IMR-90 (cell line): ENCODE results near the gene SYT2. TPM values are rescaled to one million over a fixed set of nuclear protein-coding genes. Genes with fewer than 3 reads are reported as not detected.

Experiments used
- ATAC-seq: fragments of 200-7000 bp; cut with Tn5 transposase; 2 replicates; pipeline ENCODE4 v1.9.1; 2020; ENCODE audit warnings: low read depth, mild to moderate bottlenecking, moderate library complexity
- BruUV-seq: library from RNA; stranded (reverse); fragments of 400-500 nt; replicated peaks from 2 replicates; lab custom pipeline; 2021; lab: Mats Ljungman, UMichigan
- CTCF ChIA-PET: fragments of 300-600 bp; formaldehyde crosslinking; extraction: SDS; loops from one replicate; lab custom pipeline; 2021; ENCODE audit warnings: antibody characterized with exemption; lab: Yijun Ruan, JAX
- POLR2A ChIA-PET: fragments of 300-600 bp; sonication (Branson Sonifier 250); formaldehyde crosslinking; loops from one replicate; lab custom pipeline; 2022; ENCODE audit warnings: antibody characterized with exemption; ENCODE audit not compliant: unreplicated experiment; lab: Charles Lee
- DNase-seq: peaks from one replicate; pipeline ENCODE4 v3.0.0; 2013
- H2AFZ ChIP-seq: replicated peaks from 2 replicates; pipeline ENCODE3; 2013; ENCODE audit warnings: low read length, mild to moderate bottlenecking; ENCODE audit not compliant: poor library complexity
- H2AK5ac ChIP-seq: 2 replicates; pipeline ENCODE4 v1.6.1; 2013; ENCODE audit warnings: low read depth, low read length, inconsistent platforms
- H2AK9ac ChIP-seq: replicated peaks from 2 replicates; pipeline ENCODE3; 2013; ENCODE audit warnings: mild to moderate bottlenecking, low read depth, low read length, moderate library complexity; ENCODE audit not compliant: poor library complexity
- H2BK120ac ChIP-seq: 2 replicates; pipeline ENCODE4 v1.6.1; 2013; ENCODE audit warnings: low read depth, low read length, inconsistent platforms
- H2BK15ac ChIP-seq: 3 replicates; pipeline ENCODE4 v1.6.1; 2013; ENCODE audit warnings: low read depth, low read length, inconsistent platforms
- H2BK20ac ChIP-seq: 2 replicates; pipeline ENCODE4 v1.6.1; 2013; ENCODE audit warnings: low read depth, mild to moderate bottlenecking, inconsistent platforms, low read length, moderate library complexity
- H2BK5ac ChIP-seq: 2 replicates; pipeline ENCODE4 v1.6.1; 2013; ENCODE audit warnings: mild to moderate bottlenecking, low read depth, low read length, inconsistent platforms; ENCODE audit not compliant: poor library complexity, severe bottlenecking
- H3K14ac ChIP-seq: replicated peaks from 2 replicates; pipeline ENCODE4 v1.6.1; 2013; ENCODE audit warnings: low read depth, low read length, inconsistent platforms
- H3K18ac ChIP-seq: 2 replicates; pipeline ENCODE4 v1.6.1; 2013; ENCODE audit warnings: low read depth, low read length, control low read depth
- H3K23ac ChIP-seq: 2 replicates; pipeline ENCODE4 v1.6.1; 2013; ENCODE audit warnings: low read depth, low read length, inconsistent platforms
- H3K27ac ChIP-seq: 2 replicates; pipeline ENCODE4 v1.5.1; 2013; ENCODE audit warnings: mild to moderate bottlenecking, control low read depth, low read length; ENCODE audit not compliant: insufficient read depth
- H3K27me3 ChIP-seq: 2 replicates; pipeline ENCODE4 v1.6.1; 2013; ENCODE audit warnings: low read length; ENCODE audit not compliant: control insufficient read depth, insufficient read depth
- H3K36me3 ChIP-seq: 2 replicates; pipeline ENCODE4 v1.6.1; 2013; ENCODE audit warnings: low read length, mixed read lengths; ENCODE audit not compliant: control insufficient read depth, insufficient read depth
- H3K4ac ChIP-seq: 2 replicates; pipeline ENCODE4 v1.6.1; 2013; ENCODE audit warnings: low read depth, low read length, inconsistent platforms
- H3K4me1 ChIP-seq: 2 replicates; pipeline ENCODE4 v1.6.1; 2013; ENCODE audit warnings: low read length, mixed read lengths; ENCODE audit not compliant: control insufficient read depth, insufficient read depth
- H3K4me2 ChIP-seq: 2 replicates; pipeline ENCODE4 v1.6.1; 2013; ENCODE audit warnings: low read depth, mild to moderate bottlenecking, control low read depth, low read length, moderate library complexity
- H3K4me3 ChIP-seq: 2 replicates; pipeline ENCODE4 v1.5.1; 2013; ENCODE audit warnings: low read depth, mild to moderate bottlenecking, control low read depth, low read length, moderate library complexity; ENCODE audit not compliant: insufficient read depth
- H3K56ac ChIP-seq: 2 replicates; pipeline ENCODE4 v1.6.1; 2013; ENCODE audit warnings: low read length, inconsistent platforms; ENCODE audit not compliant: insufficient read depth; ENCODE audit errors: extremely low read depth
- H3K79me1 ChIP-seq, 2 experiments: 2 replicates each; pipeline ENCODE4 v1.6.1; 2013; ENCODE audit warnings: low read length in 2 of 2, inconsistent platforms in 1 of 2, low read depth in 1 of 2
- H3K9ac ChIP-seq: 2 replicates; pipeline ENCODE4 v1.6.1; 2013; ENCODE audit warnings: low read depth, low read length, control low read depth
- H3K9me1 ChIP-seq: 2 replicates; pipeline ENCODE4 v1.6.1; 2013; ENCODE audit warnings: low read length, inconsistent platforms; ENCODE audit not compliant: insufficient read depth
- H3K9me3 ChIP-seq: 2 replicates; pipeline ENCODE4 v1.6.1; 2013; ENCODE audit warnings: low read length; ENCODE audit not compliant: control insufficient read depth, insufficient read depth
- H4K20me1 ChIP-seq: 2 replicates; pipeline ENCODE4 v1.6.1; 2013; ENCODE audit warnings: low read length, inconsistent platforms; ENCODE audit not compliant: insufficient read depth
- H4K5ac ChIP-seq: 2 replicates; pipeline ENCODE4 v1.6.1; 2013; ENCODE audit warnings: mild to moderate bottlenecking, low read depth, low read length, control low read depth
- H4K8ac ChIP-seq, 2 experiments: 2 replicates each; pipeline ENCODE4 v1.6.1; 2013; ENCODE audit warnings: low read depth in 2 of 2, low read length in 2 of 2, control low read depth in 1 of 2, inconsistent platforms in 1 of 2
- H4K91ac ChIP-seq: 2 replicates; pipeline ENCODE4 v1.6.1; 2013; ENCODE audit warnings: low read depth, low read length, inconsistent platforms; ENCODE audit not compliant: insufficient read depth
- BHLHE40 ChIP-seq: fragments of 150-350 bp; IDR thresholded peaks from 2 replicates; pipeline ENCODE4 v1.6.1; 2016; ENCODE audit warnings: mild to moderate bottlenecking, low read depth, low read length
- CEBPB ChIP-seq: IDR thresholded peaks from 2 replicates; pipeline ENCODE4 v1.6.1; 2012; ENCODE audit warnings: low read depth, low read length, improper control_type of control experiment
- CHD1 ChIP-seq: IDR thresholded peaks from 2 replicates; pipeline ENCODE4 v1.6.1; 2012; ENCODE audit warnings: low read depth, low read length, improper control_type of control experiment
- CTCF ChIP-seq: conservative IDR thresholded peaks from 2 replicates; pipeline ENCODE4 v1.5.1; 2012; ENCODE audit warnings: mild to moderate bottlenecking, low read depth, low read length, improper control_type of control experiment
- FOS ChIP-seq: fragments of 150-350 bp; IDR thresholded peaks from 2 replicates; pipeline ENCODE4 v1.6.1; 2016; ENCODE audit warnings: low read depth, low read length
- MAZ ChIP-seq: IDR thresholded peaks from 2 replicates; pipeline ENCODE4 v1.6.1; 2012; ENCODE audit warnings: low read depth, mild to moderate bottlenecking, low read length, improper control_type of control experiment, moderate library complexity, borderline replicate concordance
- MXI1 ChIP-seq: IDR thresholded peaks from 2 replicates; pipeline ENCODE4 v1.6.1; 2012; ENCODE audit warnings: low read depth, mild to moderate bottlenecking, low read length, moderate library complexity, borderline replicate concordance
- NFE2L2 ChIP-seq: fragments of 150-350 bp; IDR thresholded peaks from 2 replicates; pipeline ENCODE4 v1.6.1; 2016; ENCODE audit warnings: low read depth, mild to moderate bottlenecking, low read length
- POLR2A ChIP-seq: IDR thresholded peaks from 2 replicates; pipeline ENCODE4 v1.6.1; 2012; ENCODE audit warnings: mild to moderate bottlenecking, low read depth, low read length
- RAD21 ChIP-seq: IDR thresholded peaks from 2 replicates; pipeline ENCODE4 v1.6.1; 2012; ENCODE audit warnings: low read length, improper control_type of control experiment
- RCOR1 ChIP-seq: IDR thresholded peaks from 2 replicates; pipeline ENCODE4 v1.6.1; 2012; ENCODE audit warnings: mild to moderate bottlenecking, low read length, improper control_type of control experiment; ENCODE audit not compliant: insufficient replicate concordance
- RFX5 ChIP-seq: IDR thresholded peaks from 2 replicates; pipeline ENCODE4 v1.8.0; 2012; ENCODE audit warnings: low read depth, mild to moderate bottlenecking, low read length, moderate library complexity
- SMC3 ChIP-seq: fragments of 150-350 bp; IDR thresholded peaks from 2 replicates; pipeline ENCODE4 v1.6.1; 2016; ENCODE audit warnings: low read depth, mild to moderate bottlenecking, antibody characterized with exemption, low read length, moderate library complexity
- WGBS, 2 experiments: methylation state at CpG; one replicate each; pipeline versions ENCODE4 v1.1.5 to v1.1.7; 2013; ENCODE audit warnings: missing lambda C conversion rate in 2 of 2; ENCODE audit not compliant: insufficient read length in 1 of 2; ENCODE audit errors: extremely low coverage in 2 of 2; 5-methylcytosine and 5-hydroxymethylcytosine counted together
- dilution Hi-C: fragments of 300-500 bp; cut with HindIII; formaldehyde crosslinking; loops from one replicate; pipeline ENCODE4 v1.14.3; 2018; ENCODE audit warnings: low sequenced_read_pairs; ENCODE audit not compliant: unreplicated experiment
- in situ Hi-C: fragments of 300-500 bp; cut with MboI; formaldehyde crosslinking; loops from 3 replicates; pipeline ENCODE4 v1.14.3; 2019; ENCODE audit warnings: low sequenced_read_pairs, inconsistent platforms, mixed read lengths
- intact Hi-C: fragments of 100-400 bp; cut with micrococcal nuclease; formaldehyde crosslinking; loops from 2 replicates; pipeline ENCODE4 v1.10.0; 2022
- polyA plus RNA-seq, 3 experiments: library from polyadenylated mRNA; depleted of rRNA; stranded (reverse); fragments of >200 nt; gene quantifications; 2 replicates each; pipeline ENCODE4 v1.2.3, GENCODE V29; 2012; ENCODE audit warnings: low replicate concordance in 1 of 3
- total RNA-seq: library from RNA; depleted of rRNA; stranded (reverse); fragments of >200 nt; gene quantifications from 2 replicates; pipeline ENCODE4 v1.2.3, GENCODE V29; 2012
- TF ChIP-seq, protein P1 (sequence below): fragments of 150-350 bp; IDR thresholded peaks from 2 replicates; pipeline ENCODE4 v1.6.1; 2017; ENCODE audit warnings: mild to moderate bottlenecking, antibody characterized with exemption, low read length, low read depth
- TF ChIP-seq, protein P2 (sequence below): fragments of 150-350 bp; IDR thresholded peaks from 2 replicates; pipeline ENCODE4 v1.6.1; 2016; ENCODE audit warnings: low read depth, mild to moderate bottlenecking, low read length, moderate library complexity, borderline replicate concordance

The SYT2 gene
- total and polyA plus RNA-seq, 2 of the 4 experiments (the other 2 are of a cell fraction) = under 0.01 TPM

DNA sequence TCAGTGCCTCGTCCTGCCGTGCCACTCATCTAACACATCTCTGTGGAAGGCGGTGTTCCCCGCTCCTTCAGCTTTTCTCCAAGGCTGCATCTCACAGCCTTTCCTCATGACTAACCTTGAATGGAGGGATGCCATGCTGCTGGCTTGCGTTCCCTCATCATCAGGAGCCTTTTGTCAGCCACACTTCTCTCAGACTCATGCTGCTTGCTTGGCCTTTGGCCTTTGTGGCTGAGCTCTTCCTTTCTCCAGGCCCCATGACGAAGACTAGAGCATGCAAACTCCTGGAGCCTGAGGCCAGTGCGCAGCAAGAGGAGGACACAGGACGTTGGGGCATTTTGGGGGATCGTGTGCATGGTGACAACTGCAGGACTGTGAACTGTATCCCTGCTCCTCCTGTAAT is 70.8 kb downstream of the SYT2 start:
- H2AK5ac ChIP-seq = peak overlapping the region; percentile 20; the same call in 1 of the 2 replicates
- 0 out of 2 replicates have a peak overlapping the region, but pooled peaks have one; percentile 17 for H3K23ac ChIP-seq
- H2BK5ac ChIP-seq = no peak overlapping the region
- no peaks in the 10 kb centered on the region; the same call in 1 of the 2 replicates for H4K20me1 ChIP-seq
- no peak overlapping the region; a peak in 1 of 4 replicates for H4K8ac ChIP-seq
- no peak overlapping the region for H3K18ac ChIP-seq
- no peaks in the 10 kb centered on the region for H3K36me3 ChIP-seq
- H4K91ac ChIP-seq = no peak overlapping the region
- intact Hi-C loops = no loop called here
- no peaks in the 10 kb centered on the region for H3K79me1 ChIP-seq
- in situ Hi-C loops = no loop called here
- H4K5ac ChIP-seq = no peak overlapping the region
- H3K4ac ChIP-seq = peak overlapping the region; percentile 29; the same call in 1 of the 2 replicates
- H3K14ac ChIP-seq = 0 out of 2 replicates have a peak overlapping the region, but pooled peaks have one; percentile 2
- peak overlapping the region; percentile 64; the same call in 1 of the 2 replicates for H2BK20ac ChIP-seq
- H3K9ac ChIP-seq = no peak overlapping the region
- no peak overlapping the region for H2AK9ac ChIP-seq
- peaks cover 39% of the 10 kb centered on the region for H3K27me3 ChIP-seq
- CTCF ChIA-PET = no interaction called here
- 0 out of 2 replicates have a peak overlapping the region, but pooled peaks have one; percentile 21 for H3K27ac ChIP-seq
- no peak overlapping the region; the same call in 2 of the 3 replicates for H2BK15ac ChIP-seq
- DNase-seq (peak; percentile 97), ATAC-seq (peak; percentile 86)
- H3K9me1 ChIP-seq = peaks cover 4% of the 10 kb centered on the region; the same call in 1 of the 2 replicates
- H3K56ac ChIP-seq = no peak overlapping the region
- peak overlapping the region; percentile 43 for H2AFZ ChIP-seq
- H3K4me1 ChIP-seq = peaks cover 11% of the 10 kb centered on the region; the same call in 1 of the 2 replicates
- 20% methylated on average over 3 of the region's 9 CpGs; no CpG with 5 or more reads in 1 of the 2 experiments for WGBS, 2 experiments
- H2BK120ac ChIP-seq = 0 out of 2 replicates have a peak overlapping the region, but pooled peaks have one; percentile 14
- H3K4me3 ChIP-seq = no peak overlapping the region
- dilution Hi-C loops = no loop called here
- H3K4me2 ChIP-seq = no peak overlapping the region
- no peaks in the 10 kb centered on the region for H3K9me3 ChIP-seq
- BruUV-seq = no TSS peak
- POLR2A ChIA-PET = no interaction called here
- TF ChIP-seq NFE2L2 = no peak
- peak; percentile 19; the same call in 1 of the 2 replicates for TF ChIP-seq RAD21
- TF ChIP-seq, protein P1, sequence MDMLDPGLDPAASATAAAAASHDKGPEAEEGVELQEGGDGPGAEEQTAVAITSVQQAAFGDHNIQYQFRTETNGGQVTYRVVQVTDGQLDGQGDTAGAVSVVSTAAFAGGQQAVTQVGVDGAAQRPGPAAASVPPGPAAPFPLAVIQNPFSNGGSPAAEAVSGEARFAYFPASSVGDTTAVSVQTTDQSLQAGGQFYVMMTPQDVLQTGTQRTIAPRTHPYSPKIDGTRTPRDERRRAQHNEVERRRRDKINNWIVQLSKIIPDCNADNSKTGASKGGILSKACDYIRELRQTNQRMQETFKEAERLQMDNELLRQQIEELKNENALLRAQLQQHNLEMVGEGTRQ = peak; percentile 11; the same call in 1 of the 2 replicates
- TF ChIP-seq BHLHE40 = peak; percentile 84
- TF ChIP-seq CHD1 = no peak
- TF ChIP-seq RFX5 = no peak
- no peak for TF ChIP-seq POLR2A
- peak; percentile 69 for TF ChIP-seq FOS
- no peak for TF ChIP-seq SMC3
- TF ChIP-seq MXI1 = peak; percentile 56; the same call in 1 of the 2 replicates
- TF ChIP-seq CTCF = no peak
- no peak for TF ChIP-seq CEBPB
- TF ChIP-seq MAZ = no peak
- TF ChIP-seq, protein P2, sequence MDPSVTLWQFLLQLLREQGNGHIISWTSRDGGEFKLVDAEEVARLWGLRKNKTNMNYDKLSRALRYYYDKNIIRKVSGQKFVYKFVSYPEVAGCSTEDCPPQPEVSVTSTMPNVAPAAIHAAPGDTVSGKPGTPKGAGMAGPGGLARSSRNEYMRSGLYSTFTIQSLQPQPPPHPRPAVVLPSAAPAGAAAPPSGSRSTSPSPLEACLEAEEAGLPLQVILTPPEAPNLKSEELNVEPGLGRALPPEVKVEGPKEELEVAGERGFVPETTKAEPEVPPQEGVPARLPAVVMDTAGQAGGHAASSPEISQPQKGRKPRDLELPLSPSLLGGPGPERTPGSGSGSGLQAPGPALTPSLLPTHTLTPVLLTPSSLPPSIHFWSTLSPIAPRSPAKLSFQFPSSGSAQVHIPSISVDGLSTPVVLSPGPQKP = no peak
- peak; percentile 9 for TF ChIP-seq RCOR1
